HG03175 (cell line): ENCODE measurements around the gene ERICH6B.

Experiments used
- ATAC-seq: cut with Tn5 transposase; IDR thresholded peaks from one replicate; pipeline ENCODE4 v1.9.1; 2021; ENCODE audit warnings: mild to moderate bottlenecking, moderate library complexity; ENCODE audit not compliant: unreplicated experiment

ERICH6B gene

DNA sequence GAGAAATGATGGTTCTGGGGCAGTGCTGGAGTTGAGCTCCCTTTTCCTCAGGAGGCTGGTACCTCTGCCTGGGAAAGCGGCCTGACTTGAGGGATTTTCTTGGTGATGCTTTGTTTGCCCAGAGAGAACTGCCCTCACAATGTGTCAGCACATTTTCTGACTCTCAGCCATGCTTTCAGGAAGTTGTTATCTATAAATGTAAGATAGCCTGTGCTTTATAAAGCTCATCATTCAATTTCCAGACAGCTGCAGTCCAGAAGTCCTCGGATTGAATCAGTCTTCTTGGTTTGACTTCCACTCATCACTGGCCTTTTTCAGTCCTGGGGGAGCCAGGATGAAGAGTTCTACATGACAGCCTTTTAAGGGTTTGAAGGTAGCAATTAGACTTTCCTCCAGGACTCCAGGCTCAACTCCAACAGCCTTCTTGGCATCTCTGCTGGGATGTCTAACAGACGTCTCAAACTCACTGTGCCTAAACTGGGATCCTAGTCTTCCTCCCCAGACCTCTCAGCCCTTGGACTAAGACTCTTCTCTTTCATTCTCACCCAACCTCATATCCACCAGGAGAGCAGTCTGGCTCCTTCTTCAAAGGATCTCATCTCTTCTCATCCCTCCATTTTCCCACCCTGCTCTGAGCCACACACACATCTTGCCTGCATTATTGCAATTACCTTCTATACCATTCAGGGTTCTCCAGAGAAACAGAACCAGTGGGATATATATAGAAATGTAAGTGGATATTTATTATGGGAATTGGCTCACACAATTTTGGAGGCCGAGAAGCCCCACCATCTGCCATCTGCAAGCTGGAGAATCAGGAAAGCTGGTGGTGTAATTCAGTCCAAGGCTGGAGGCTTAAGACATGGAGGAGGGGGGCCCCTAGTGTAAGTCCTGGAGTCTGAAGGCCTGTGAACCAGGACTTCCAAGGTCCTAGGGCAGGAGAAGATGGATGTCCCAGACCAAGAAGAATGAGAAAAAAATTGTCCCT, 13.1 kb downstream of the ERICH6B start:
- ATAC-seq, result no peak

DNA sequence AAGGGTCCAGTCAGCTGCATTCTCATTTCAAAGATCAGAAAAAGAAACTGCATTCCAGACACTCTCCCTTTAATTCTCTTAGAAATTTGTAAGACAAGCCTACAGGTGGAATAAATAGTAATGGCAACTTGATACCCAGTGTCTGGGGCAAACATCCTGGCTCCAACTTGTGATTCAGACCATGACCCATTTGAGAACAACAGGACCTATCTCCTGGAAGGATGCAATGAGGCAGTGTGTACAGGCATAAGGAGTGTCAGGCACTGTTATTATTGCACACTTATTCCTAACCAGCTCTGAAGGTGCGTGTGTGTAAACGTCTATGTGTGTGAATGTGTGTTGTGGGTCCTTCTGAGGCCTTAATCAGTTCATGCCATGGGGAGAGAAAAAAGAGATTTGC, 13.9 kb downstream of the ERICH6B start:
- no peak for ATAC-seq

DNA sequence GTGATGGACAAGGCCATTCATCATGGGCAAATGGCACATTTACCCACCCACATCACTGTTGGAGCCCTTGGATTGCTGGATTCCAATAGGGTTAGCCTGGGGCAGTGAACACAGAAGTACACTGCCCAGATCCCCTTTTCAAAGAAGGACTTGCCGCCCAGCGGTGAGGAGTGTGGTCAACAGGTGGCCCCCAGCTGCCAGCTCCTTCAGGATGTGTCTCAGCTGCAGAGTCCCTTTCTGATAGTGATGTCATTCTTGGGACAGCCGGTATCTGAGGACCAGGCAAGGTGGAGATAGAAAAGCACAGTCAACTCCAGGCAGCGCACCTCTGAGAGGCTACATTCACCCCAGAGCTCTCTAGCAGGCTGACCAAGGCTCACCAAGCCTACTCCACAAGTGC, 16.9 kb downstream of the ERICH6B start:
- no peak for ATAC-seq

- no peak for ATAC-seq
These were observed 18.6 kb downstream of the ERICH6B start for GRCh38 chr13:45596800-45597475.

GRCh38 chr13:45595965-45596364, 19.6 kb downstream of the ERICH6B start:
- no peak for ATAC-seq

DNA sequence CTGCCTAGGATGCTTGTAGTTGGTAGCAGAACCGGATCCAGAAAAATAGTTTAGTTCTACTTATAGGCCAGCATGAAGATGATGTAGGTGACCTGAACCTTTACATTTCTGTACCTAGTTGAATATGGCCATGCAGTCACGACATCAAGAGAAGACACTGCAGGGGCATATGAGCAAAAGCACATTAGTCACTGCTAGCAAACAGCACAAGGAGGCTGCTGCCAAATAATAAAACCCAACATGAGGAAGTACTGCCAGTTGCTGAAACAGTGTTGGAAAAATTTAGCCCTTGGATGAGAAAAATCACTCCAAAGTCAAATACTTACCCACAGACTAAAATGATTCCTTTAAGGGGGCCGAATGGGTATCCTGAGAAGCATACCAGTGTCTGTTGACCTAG, 20.8 kb downstream of the ERICH6B start:
- ATAC-seq, result no peak

DNA sequence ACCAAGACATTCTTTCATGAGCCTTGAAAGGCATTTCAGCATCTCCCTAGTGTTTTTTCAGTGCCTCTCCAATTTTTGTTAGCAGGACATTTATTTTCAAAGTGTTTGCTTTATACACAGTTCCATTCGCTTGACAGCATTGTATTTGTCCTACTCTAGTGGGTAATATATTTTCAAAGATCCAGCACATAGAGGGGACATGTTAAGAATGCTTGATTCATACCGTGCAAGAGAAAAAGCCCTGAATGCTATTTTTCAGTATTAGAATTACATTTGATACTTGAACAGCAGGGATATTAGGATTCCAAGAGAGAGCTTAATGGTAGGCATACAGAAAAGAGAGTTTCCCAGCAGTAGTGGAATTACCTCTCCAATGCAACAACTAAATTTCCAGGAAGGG, 21.3 kb downstream of the ERICH6B start:
- ATAC-seq, result no peak

DNA sequence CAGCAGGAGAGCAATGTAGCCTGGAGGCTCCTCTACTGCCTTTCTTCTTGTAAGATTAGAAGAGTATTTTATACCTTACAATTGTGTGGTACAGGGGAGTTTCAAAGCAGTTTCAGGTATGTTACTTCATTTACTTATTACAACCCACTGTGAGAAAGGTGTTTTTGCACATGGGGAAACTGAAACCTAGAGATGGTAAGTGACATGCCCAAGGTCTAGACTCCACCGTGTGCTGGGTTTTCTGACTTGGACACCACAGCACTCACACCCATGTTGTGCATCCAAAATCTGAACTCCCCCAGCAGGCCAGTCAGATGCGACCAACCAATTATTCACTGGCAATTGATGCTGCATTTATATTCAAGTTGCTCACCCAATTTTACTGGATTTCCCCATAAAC, 22.8 kb downstream of the ERICH6B start:
- no peak for ATAC-seq

GRCh38 chr13:45590066-45590465, 25.5 kb downstream of the ERICH6B start:
- ATAC-seq, result no peak

DNA sequence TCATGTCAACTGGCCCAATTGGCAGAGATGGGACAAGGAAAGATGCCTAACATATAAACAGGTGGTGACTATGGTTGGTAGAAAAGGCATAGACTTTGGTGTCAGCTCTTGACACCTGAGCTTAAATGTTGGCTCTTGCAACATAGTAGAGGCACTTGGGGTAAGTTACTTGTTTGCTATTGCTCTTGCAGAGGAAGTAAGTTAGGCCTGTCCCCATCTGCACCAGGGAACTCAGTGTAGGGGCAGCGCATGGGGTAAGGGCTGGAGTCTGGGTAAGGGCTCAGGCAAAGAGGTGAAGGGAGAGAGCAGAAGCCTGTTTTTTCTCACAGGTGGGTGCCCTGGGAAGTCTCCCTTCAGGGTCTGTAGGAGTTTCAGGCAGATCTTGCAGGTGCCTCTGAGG, 27.6 kb downstream of the ERICH6B start:
- no peak for ATAC-seq

- no peak for ATAC-seq
These were observed 30.7 kb downstream of the ERICH6B start for GRCh38 chr13:45584816-45585215.

- ATAC-seq, result no peak
These were observed 33.0 kb downstream of the ERICH6B start for GRCh38 chr13:45582408-45583076.

DNA sequence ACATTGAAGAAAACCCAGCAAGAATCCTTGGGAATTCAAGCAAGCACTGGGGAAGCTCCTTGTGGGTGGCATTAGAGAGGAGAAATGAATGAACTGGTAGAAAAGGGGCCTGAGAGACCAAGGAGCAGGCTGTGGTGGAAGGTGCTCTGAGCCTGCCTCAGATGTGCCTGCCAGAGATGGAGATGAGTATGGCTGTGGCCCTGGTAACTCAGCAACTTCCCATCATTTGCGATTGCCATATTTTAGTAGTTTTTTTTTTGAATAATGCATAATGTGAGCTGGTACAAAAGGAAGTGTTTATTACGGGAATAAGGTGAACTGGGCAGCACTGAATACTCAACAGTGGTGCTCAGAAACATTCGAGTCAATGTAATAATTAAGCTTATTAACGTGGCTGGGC, 39.1 kb downstream of the ERICH6B start:
- ATAC-seq, result no peak

DNA sequence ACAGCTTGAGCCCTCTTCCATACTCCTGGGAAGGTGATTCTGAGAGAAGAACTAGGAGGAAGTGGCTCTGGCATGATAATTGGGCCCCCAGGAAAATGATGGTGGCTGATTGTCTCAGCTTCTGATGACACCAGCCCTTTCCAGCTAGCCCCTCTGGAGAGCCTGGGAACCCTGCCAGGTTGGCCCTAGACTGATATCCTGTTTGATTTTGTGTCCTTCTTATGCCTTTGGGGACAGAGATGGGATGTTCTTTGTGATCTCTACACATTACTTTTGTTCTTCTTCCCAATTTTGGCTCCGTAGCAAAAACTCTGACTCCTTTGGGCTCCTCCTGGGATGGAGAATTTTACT, 39.7 kb downstream of the ERICH6B start:
- ATAC-seq, result no peak

DNA sequence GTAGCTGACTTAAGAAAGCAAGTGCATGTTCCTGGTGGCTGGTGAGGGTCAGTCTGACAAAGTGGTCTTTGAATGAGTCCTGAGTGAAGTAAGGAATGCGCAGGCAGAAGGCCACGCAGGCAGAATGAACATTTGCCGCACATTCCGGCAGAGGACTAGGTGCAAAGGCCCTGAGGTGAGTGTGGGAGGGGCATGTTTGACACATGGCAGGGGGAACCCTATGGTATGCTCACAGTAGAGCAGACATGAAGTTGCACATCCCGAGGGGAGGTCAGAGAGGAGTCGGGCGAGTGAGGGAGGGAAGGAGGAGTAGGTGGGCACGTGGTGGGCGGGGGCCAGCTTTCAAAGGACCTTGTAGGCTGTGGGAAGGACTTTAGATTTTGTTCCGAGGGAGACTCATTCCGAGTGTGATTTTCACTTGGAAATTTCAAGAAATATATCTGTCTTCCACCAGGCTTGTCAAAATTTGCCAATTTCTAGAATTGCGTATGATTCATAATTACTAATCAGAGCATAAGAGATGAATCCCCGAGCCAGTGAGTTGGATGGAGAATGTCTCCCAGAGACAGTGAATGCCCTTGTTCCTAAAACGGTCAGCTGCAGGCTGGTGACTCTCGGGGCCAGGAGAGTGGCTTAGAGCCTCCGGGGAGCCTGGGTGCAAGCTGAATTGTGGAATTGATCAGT, 40.3 kb downstream of the ERICH6B start:
- ATAC-seq, result no peak

GRCh38 chr13:45565331-45565730, 50.2 kb downstream of the ERICH6B start:
- ATAC-seq, result no peak

- ATAC-seq, result no peak
These were observed 51.3 kb downstream of the ERICH6B start for GRCh38 chr13:45564133-45564776.

DNA sequence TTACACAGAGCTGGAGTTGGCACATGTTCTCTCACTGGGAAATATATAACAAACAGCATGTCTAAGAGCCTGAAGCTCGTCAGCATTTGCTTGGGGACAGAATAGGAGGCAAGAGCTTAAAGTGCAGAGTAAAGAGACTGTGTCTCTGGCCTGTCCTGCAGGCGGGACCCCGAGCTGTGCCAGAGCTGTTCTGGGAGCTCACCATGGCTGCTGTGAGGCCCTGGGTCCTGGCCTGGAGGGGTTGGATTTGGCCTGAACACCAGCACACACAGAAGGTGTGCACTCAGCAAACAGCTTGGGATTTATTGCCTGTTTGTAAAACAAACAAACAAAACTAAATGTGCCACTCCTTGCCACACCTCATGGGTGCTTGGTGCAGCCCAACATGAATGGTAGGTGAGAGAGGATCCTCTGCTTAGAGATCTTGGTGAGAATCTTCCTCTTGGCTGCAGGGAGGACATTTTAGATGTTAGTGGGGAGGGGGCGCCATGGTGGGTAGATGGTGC, 60.9 kb downstream of the ERICH6B start:
- no peak for ATAC-seq

- ATAC-seq, result no peak
These were observed 67.3 kb downstream of the ERICH6B start for GRCh38 chr13:45548281-45548680.

DNA sequence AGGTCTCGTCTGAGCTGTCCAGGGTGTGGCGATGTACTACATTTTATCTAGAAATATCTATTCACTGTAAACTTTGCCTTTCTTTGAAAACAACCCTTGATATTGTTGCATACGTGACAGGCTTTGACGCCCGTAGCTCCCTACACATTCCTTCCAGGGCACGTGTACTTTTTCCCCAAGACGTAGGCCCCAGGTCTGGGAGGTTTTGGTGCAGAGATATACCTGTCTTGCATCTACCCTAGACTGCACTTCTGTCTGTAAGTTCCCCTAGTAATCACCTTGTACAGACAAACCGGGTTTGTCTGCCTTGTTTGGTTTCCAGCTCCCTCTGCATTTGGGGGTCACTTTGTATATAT, 69.2 kb downstream of the ERICH6B start:
- ATAC-seq, result no peak
